NCI-H1436 (cell line): ENCODE results near the gene UBE2Q1.

Source experiments
- DNase-seq: peaks from one replicate; lab custom pipeline; 2025; lab: John Stamatoyannopoulos, UW

UBE2Q1 gene

GRCh38 chr1:154502744-154503115 is 55.7 kb downstream of the UBE2Q1 start:
- DNase-seq: no peak

- no peak for DNase-seq
Measured at GRCh38 chr1:154502066-154502743, 56.3 kb downstream of the UBE2Q1 start, which contains the start of the genes SHE and TDRD10. Gene SHE, minus strand, starts transcription at chr1:154502412. Its CDS starts 386 bp downstream, at chr1:154502026. Gene TDRD10, plus strand, starts transcription at chr1:154502219. Its CDS starts 4,685 bp downstream, at chr1:154506904.

- no peak for DNase-seq
Measured at GRCh38 chr1:154501423-154502065, 56.9 kb downstream of the UBE2Q1 start.

GRCh38 chr1:154500533-154500932 is 57.9 kb downstream of the UBE2Q1 start:
- no peak for DNase-seq

GRCh38 chr1:154499446-154499845 is 59.0 kb downstream of the UBE2Q1 start:
- no peak for DNase-seq
